Measurements from ENCODE around the gene SLC66A3.

Gene SLC66A3

GRCh38 chr2:11215407-11215806 lies 60.1 kb downstream of the SLC66A3 start:
- Histone ChIP-seq H3K36me3 (replicated peaks; ENCODE audit: low read depth, low read length) (peaks cover 23% of the 10 kb centered on the region), H3K27ac (ENCODE audit: low read length) (no peak overlapping the region), H3K4me2 (ENCODE audit: low read length) (no peak overlapping the region), H3K27me3 (ENCODE audit: low read depth, low read length) (no peaks in the 10 kb centered on the region), H4K20me1 (ENCODE audit: insufficient read depth, low read length) (no peaks in the 10 kb centered on the region), H3K9me3 (ENCODE audit: insufficient read depth, low read length) (no peaks in the 10 kb centered on the region), H2AFZ (ENCODE audit: low read depth, low read length) (no peak overlapping the region), H3K4me1 (ENCODE audit: low read length) (no peaks in the 10 kb centered on the region), H3K9ac (ENCODE audit: low read length) (no peak overlapping the region), H3K79me2 (ENCODE audit: low read length) (no peaks in the 10 kb centered on the region), H3K4me3 (ENCODE audit: low read length) (no peak overlapping the region)
- TF ChIP-seq EZH2phosphoT487 (IDR thresholded peaks at IDR 0.05; ENCODE audit: low read depth) = no peak
- no peak for TF ChIP-seq CTCF (IDR thresholded peaks at IDR 0.05; ENCODE audit: low read depth, low read length)

GRCh38 chr2:11220445-11220844 lies 65.2 kb downstream of the SLC66A3 start:
- H3K4me1 ChIP-seq (ENCODE audit: low read length) = peaks cover 9% of the 10 kb centered on the region
- H2AFZ ChIP-seq (ENCODE audit: low read depth, low read length) = no peak overlapping the region
- no peaks in the 10 kb centered on the region for H4K20me1 ChIP-seq (ENCODE audit: insufficient read depth, low read length)
- no peak overlapping the region for H3K9ac ChIP-seq (ENCODE audit: low read length)
- H3K4me2 ChIP-seq (ENCODE audit: low read length) = no peak overlapping the region
- H3K79me2 ChIP-seq (ENCODE audit: low read length) = no peaks in the 10 kb centered on the region
- no peaks in the 10 kb centered on the region for H3K9me3 ChIP-seq (ENCODE audit: insufficient read depth, low read length)
- H3K27me3 ChIP-seq (ENCODE audit: low read depth, low read length) = no peaks in the 10 kb centered on the region
- peaks cover 11% of the 10 kb centered on the region for H3K36me3 ChIP-seq (replicated peaks; ENCODE audit: low read depth, low read length)
- H3K4me3 ChIP-seq (ENCODE audit: low read length) = no peak overlapping the region
- TF ChIP-seq EZH2phosphoT487 (IDR thresholded peaks at IDR 0.05; ENCODE audit: low read depth) (no peak), CTCF (IDR thresholded peaks at IDR 0.05; ENCODE audit: low read depth, low read length) (no peak)
- no peak overlapping the region for H3K27ac ChIP-seq (ENCODE audit: low read length)

DNA sequence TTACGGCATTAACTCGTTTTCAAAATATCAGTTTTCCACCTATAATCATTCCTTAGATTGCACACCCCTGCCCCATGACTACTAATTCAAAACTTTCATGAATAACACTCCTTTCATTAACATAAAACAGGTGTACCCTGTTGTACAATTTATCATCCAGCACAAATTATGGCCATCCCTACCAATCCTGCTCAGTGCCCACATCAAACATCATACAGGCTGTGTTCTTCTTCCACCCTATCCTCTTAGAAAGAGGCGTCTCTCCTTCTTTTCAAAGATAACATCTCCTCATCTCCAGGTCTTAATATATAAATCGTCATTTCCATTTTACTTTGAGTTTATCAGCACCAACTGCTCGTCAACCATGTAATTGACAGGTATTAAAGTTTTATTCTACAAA lies 67.6 kb downstream of the SLC66A3 start:
- no peaks in the 10 kb centered on the region for H4K20me1 ChIP-seq (ENCODE audit: insufficient read depth, low read length)
- H3K4me3 ChIP-seq (ENCODE audit: low read length) = no peak overlapping the region
- no peaks in the 10 kb centered on the region for H3K79me2 ChIP-seq (ENCODE audit: low read length)
- no peak overlapping the region for H3K27ac ChIP-seq (ENCODE audit: low read length)
- no peaks in the 10 kb centered on the region for H3K27me3 ChIP-seq (ENCODE audit: low read depth, low read length)
- peaks cover 8% of the 10 kb centered on the region for H3K36me3 ChIP-seq (replicated peaks; ENCODE audit: low read depth, low read length)
- no peaks in the 10 kb centered on the region for H3K9me3 ChIP-seq (ENCODE audit: insufficient read depth, low read length)
- H3K9ac ChIP-seq (ENCODE audit: low read length) = no peak overlapping the region
- peaks cover 11% of the 10 kb centered on the region for H3K4me1 ChIP-seq (ENCODE audit: low read length)
- TF ChIP-seq EZH2phosphoT487 (IDR thresholded peaks at IDR 0.05; ENCODE audit: low read depth) (no peak), CTCF (IDR thresholded peaks at IDR 0.05; ENCODE audit: low read depth, low read length) (no peak)
- no peak overlapping the region for H3K4me2 ChIP-seq (ENCODE audit: low read length)
- no peak overlapping the region for H2AFZ ChIP-seq (ENCODE audit: low read depth, low read length)

DNA sequence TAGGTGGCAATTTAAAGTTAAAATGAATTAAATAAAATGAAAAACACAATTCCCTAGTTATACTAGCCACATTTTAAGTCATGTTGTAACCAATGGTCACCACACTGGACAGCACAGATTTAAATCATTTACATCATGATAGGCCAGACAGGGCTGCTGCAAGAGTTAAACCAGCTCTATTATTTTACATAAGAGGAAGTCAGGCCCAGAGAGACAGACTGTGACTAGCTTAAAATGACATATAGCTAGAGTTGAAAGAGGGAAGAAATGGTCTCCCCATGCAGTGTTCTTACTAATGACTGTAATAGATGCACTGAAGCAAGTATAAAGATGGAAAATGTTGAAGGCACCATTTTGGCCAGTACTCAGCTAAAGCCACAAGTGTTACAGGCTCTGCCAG lies 69.6 kb downstream of the SLC66A3 start:
- H3K9ac ChIP-seq (ENCODE audit: low read length) = no peak overlapping the region
- H3K4me1 ChIP-seq (ENCODE audit: low read length) = peaks cover 11% of the 10 kb centered on the region
- H4K20me1 ChIP-seq (ENCODE audit: insufficient read depth, low read length) = no peaks in the 10 kb centered on the region
- no peaks in the 10 kb centered on the region for H3K9me3 ChIP-seq (ENCODE audit: insufficient read depth, low read length)
- no peak for TF ChIP-seq CTCF (IDR thresholded peaks at IDR 0.05; ENCODE audit: low read depth, low read length)
- TF ChIP-seq EZH2phosphoT487 (IDR thresholded peaks at IDR 0.05; ENCODE audit: low read depth) = no peak
- H3K27me3 ChIP-seq (ENCODE audit: low read depth, low read length) = no peaks in the 10 kb centered on the region
- H3K79me2 ChIP-seq (ENCODE audit: low read length) = no peaks in the 10 kb centered on the region
- H3K36me3 ChIP-seq (replicated peaks; ENCODE audit: low read depth, low read length) = peaks cover 4% of the 10 kb centered on the region
- H3K4me3 ChIP-seq (ENCODE audit: low read length) = no peak overlapping the region
- no peak overlapping the region for H2AFZ ChIP-seq (ENCODE audit: low read depth, low read length)
- peak overlapping the region; percentile 18; the same call in 1 of the 2 replicates for H3K4me2 ChIP-seq (ENCODE audit: low read length)
- peak overlapping the region; percentile 38 for H3K27ac ChIP-seq (ENCODE audit: low read length)

Measured in OCI-LY3 (cell line).